DND-41 (cell line): ENCODE measurements around the gene DISP1.

Experiments used
- ATAC-seq: fragments of 200-7000 bp; cut with Tn5 transposase; 3 replicates; pipeline ENCODE4 v1.9.1; 2021; ENCODE audit warnings: low read depth; ENCODE audit not compliant: insufficient read depth
- DNase-seq: peaks from one replicate; pipeline ENCODE4 v3.0.0-alpha.2; 2020
- H2AFZ ChIP-seq: 2 replicates; pipeline ENCODE4 v1.6.0; 2012; ENCODE audit warnings: low read depth, low read length
- H3K27ac ChIP-seq: 2 replicates; pipeline ENCODE4 v1.5.1; 2012; ENCODE audit warnings: low read length, inconsistent platforms
- H3K27me3 ChIP-seq: fragments of 200-600 bp; sonication (generic); 2 replicates; pipeline ENCODE4 v1.6.0; 2012; ENCODE audit warnings: low read length, mild to moderate bottlenecking, inconsistent platforms; ENCODE audit not compliant: insufficient read depth, poor library complexity
- H3K36me3 ChIP-seq: 2 replicates; pipeline ENCODE4 v1.5.1; 2012; ENCODE audit warnings: low read length, inconsistent platforms; ENCODE audit not compliant: insufficient read depth
- H3K4me1 ChIP-seq: 2 replicates; pipeline ENCODE4 v1.5.1; 2012; ENCODE audit warnings: mild to moderate bottlenecking, low read length; ENCODE audit not compliant: insufficient read depth
- H3K4me2 ChIP-seq: 2 replicates; pipeline ENCODE4 v1.6.0; 2012; ENCODE audit warnings: mild to moderate bottlenecking, moderate library complexity, low read length, inconsistent platforms; ENCODE audit not compliant: insufficient read depth
- H3K4me3 ChIP-seq, 2 experiments: fragments of 200-600 bp in 1 of 2; shearing (Covaris generic) in 1 of 2; 2 replicates each; pipeline ENCODE4 v1.5.1; 2012 to 2016; ENCODE audit warnings: inconsistent platforms in 2 of 2, low read length in 2 of 2, mild to moderate bottlenecking in 2 of 2, low read depth in 1 of 2, moderate library complexity in 1 of 2
- H3K79me2 ChIP-seq: 2 replicates; pipeline ENCODE4 v1.6.0; 2012; ENCODE audit warnings: low read length, inconsistent platforms; ENCODE audit not compliant: insufficient read depth
- H3K9ac ChIP-seq: 2 replicates; pipeline ENCODE4 v1.6.0; 2012; ENCODE audit warnings: low read depth, mild to moderate bottlenecking, inconsistent platforms, low read length, moderate library complexity
- H3K9me3 ChIP-seq: 2 replicates; pipeline ENCODE4 v1.5.1; 2012; ENCODE audit warnings: low read length, moderate library complexity, mild to moderate bottlenecking, inconsistent platforms; ENCODE audit not compliant: insufficient read depth, severe bottlenecking
- H4K20me1 ChIP-seq: 2 replicates; pipeline ENCODE4 v1.6.0; 2012; ENCODE audit warnings: low read length; ENCODE audit not compliant: insufficient read depth
- EZH2 ChIP-seq: IDR thresholded peaks from 3 replicates; pipeline ENCODE4 v1.6.1; 2012; ENCODE audit warnings: borderline replicate concordance, low read depth, mild to moderate bottlenecking, moderate library complexity, low read length, inconsistent platforms; ENCODE audit not compliant: severe bottlenecking
- TF ChIP-seq, protein P1 (sequence below): IDR thresholded peaks from 2 replicates; pipeline ENCODE4 v1.5.1; 2012; ENCODE audit warnings: borderline replicate concordance, low read length, moderate library complexity, mild to moderate bottlenecking; ENCODE audit not compliant: poor library complexity, severe bottlenecking; ENCODE audit errors: extremely low read depth

The DISP1 gene

DNA sequence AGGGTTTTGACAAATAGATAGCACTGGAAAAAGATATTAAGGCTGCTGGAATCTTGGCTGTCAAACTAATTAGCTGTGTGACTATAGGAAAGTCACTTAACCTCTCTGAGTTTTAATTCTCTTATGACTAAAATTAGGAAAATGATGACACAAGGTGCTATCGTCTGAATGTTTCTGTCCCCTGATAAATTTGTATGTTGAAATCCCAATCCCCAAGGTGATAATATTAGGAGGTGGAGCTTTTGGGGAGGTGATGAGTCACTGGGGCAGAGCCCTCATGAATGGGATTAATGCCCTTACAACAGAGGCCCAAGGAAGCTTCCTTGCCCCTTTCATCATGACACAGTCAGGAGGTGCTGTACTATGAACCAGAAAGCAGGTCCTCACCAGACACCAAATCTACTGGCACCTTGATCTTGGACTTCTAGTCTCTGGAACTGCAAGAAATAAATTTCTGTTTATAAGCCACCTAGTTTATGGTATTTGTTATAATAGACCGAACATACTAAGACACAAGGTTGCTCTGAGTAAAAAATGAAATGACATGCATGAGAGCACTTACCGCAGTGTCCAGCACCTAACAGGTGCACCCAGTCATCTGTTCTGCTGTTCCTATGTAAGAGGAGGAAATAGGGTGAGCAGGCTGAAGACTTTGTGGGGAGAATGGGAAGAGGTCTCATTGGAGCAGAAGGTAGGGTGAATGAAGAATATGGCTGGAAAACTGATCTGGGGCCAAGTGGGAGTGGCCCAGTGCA is 26.3 kb upstream of the DISP1 start:
- no peaks in the 10 kb centered on the region for H3K4me1 ChIP-seq
- TF ChIP-seq, protein P1, sequence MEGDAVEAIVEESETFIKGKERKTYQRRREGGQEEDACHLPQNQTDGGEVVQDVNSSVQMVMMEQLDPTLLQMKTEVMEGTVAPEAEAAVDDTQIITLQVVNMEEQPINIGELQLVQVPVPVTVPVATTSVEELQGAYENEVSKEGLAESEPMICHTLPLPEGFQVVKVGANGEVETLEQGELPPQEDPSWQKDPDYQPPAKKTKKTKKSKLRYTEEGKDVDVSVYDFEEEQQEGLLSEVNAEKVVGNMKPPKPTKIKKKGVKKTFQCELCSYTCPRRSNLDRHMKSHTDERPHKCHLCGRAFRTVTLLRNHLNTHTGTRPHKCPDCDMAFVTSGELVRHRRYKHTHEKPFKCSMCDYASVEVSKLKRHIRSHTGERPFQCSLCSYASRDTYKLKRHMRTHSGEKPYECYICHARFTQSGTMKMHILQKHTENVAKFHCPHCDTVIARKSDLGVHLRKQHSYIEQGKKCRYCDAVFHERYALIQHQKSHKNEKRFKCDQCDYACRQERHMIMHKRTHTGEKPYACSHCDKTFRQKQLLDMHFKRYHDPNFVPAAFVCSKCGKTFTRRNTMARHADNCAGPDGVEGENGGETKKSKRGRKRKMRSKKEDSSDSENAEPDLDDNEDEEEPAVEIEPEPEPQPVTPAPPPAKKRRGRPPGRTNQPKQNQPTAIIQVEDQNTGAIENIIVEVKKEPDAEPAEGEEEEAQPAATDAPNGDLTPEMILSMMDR = no peak
- no peak for TF ChIP-seq EZH2
- no peak overlapping the region for H2AFZ ChIP-seq
- no peaks in the 10 kb centered on the region for H3K9me3 ChIP-seq
- H3K27ac ChIP-seq = no peak overlapping the region
- no peaks in the 10 kb centered on the region for H3K36me3 ChIP-seq
- no peaks in the 10 kb centered on the region for H4K20me1 ChIP-seq
- H3K79me2 ChIP-seq = no peaks in the 10 kb centered on the region
- H3K9ac ChIP-seq = no peak overlapping the region
- no peaks in the 10 kb centered on the region for H3K27me3 ChIP-seq
- H3K4me2 ChIP-seq = no peak overlapping the region
- DNase-seq (no peak), ATAC-seq (no peak)
- H3K4me3 ChIP-seq = no peak overlapping the region

DNA sequence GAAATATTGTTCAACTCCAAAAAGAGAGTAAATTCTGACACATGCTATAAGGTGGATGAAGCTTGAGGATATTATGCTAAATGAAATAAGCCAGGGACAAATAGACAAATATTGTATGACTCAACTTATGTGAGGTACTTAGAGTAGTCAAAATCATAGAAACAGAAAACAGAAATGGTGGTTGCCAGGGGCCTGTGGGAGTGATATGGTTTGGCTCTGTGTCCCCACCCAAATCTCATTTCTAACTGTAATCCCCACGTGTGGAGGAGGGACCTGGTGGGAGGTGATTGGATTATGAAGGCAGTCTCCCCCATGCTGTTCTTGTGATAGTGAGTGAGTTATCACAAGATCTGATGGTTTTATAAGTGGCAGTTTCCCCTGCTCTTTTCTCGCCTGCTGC is 24.7 kb upstream of the DISP1 start:
- no peak overlapping the region for H2AFZ ChIP-seq
- H3K9me3 ChIP-seq = no peaks in the 10 kb centered on the region
- H3K4me1 ChIP-seq = no peaks in the 10 kb centered on the region
- no peaks in the 10 kb centered on the region for H3K79me2 ChIP-seq
- H4K20me1 ChIP-seq = no peaks in the 10 kb centered on the region
- DNase-seq = no peak
- no peak for TF ChIP-seq EZH2
- TF ChIP-seq, protein P1 = no peak
- no peak overlapping the region for H3K4me3 ChIP-seq
- ATAC-seq = no peak
- H3K36me3 ChIP-seq = no peaks in the 10 kb centered on the region
- no peak overlapping the region for H3K27ac ChIP-seq
- H3K27me3 ChIP-seq = no peaks in the 10 kb centered on the region
- no peak overlapping the region for H3K4me2 ChIP-seq
- H3K9ac ChIP-seq = no peak overlapping the region

DNA sequence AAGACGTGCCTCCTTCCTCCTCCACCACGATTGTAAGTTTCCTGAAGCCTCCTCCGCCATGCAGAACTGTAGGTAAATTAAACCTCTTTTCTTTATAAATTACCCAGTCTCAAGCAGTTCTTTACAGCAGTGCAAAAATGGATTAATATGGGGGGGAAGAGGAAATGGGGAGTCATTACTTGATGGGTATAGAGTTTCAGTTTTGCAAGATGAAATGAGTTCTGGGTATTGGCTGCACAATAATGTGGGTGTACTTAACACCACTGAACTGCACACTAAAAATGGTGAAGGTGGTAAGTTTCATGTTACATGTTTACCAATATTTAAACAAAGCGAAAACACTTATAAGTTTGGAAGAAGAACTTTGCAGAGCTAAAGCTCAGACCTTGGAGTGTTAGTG is 24.3 kb upstream of the DISP1 start:
- Histone ChIP-seq H3K9me3 (no peaks in the 10 kb centered on the region), H3K9ac (no peak overlapping the region), H3K36me3 (no peaks in the 10 kb centered on the region), H4K20me1 (no peaks in the 10 kb centered on the region), H3K4me3 (no peak overlapping the region), H3K79me2 (no peaks in the 10 kb centered on the region), H3K4me2 (no peak overlapping the region), H3K27me3 (no peaks in the 10 kb centered on the region), H2AFZ (no peak overlapping the region), H3K27ac (no peak overlapping the region), H3K4me1 (no peaks in the 10 kb centered on the region)
- no peak for DNase-seq
- no peak for TF ChIP-seq EZH2
- no peak for ATAC-seq

DNA sequence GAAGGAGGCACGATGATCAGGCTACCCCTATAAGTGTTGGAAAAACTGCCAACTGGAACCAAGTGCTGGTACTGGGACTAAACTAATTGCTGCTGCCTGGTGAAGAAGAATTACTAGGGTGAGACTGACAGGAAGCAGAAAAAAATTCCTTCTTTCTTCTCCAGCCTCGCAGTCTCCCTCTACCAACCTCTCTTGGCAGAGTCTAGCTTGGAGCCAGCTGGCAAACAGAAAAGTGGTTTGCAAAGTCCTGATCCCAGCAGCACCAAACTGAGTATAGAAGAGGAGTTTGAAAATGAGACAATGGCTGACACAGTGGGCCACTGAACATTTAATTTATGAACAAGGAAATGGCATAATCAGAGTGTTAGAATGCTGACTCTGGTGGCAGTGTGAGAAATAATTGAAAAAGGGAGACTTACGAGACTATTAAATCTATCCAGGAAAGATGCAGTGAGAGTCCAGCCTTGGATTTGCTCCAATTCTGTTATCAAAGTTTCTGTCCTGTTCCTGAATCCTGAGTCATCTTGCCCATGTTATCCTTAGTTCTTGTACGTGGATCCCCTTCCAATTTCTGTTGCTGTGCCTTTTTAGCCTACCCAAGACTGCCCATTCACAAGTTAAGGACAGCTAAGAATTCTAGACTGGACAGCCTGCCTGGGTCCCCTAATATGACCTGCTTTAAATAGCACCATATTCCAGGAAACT is 23.7 kb upstream of the DISP1 start:
- H4K20me1 ChIP-seq = no peaks in the 10 kb centered on the region
- H3K9ac ChIP-seq = no peak overlapping the region
- no peak overlapping the region for H3K4me2 ChIP-seq
- no peaks in the 10 kb centered on the region for H3K9me3 ChIP-seq
- no peaks in the 10 kb centered on the region for H3K4me1 ChIP-seq
- H2AFZ ChIP-seq = no peak overlapping the region
- ATAC-seq = no peak
- H3K79me2 ChIP-seq = no peaks in the 10 kb centered on the region
- no peaks in the 10 kb centered on the region for H3K36me3 ChIP-seq
- H3K27me3 ChIP-seq = no peaks in the 10 kb centered on the region
- TF ChIP-seq EZH2 = no peak
- TF ChIP-seq, protein P1 = no peak
- no peak overlapping the region for H3K27ac ChIP-seq
- no peak overlapping the region for H3K4me3 ChIP-seq
- no peak for DNase-seq
